WTC11 (cell line): ENCODE results near the gene DNAH1. TPM values are rescaled to one million over a fixed set of nuclear protein-coding genes. Genes with fewer than 3 reads are reported as not detected.
A peak's percentile ranks its signal among the peaks of the same experiment; 100 is the strongest.

ENCODE experiments used
- ATAC-seq: fragments of 200-7000 bp; cut with Tn5 transposase; 2 replicates; pipeline ENCODE4 v1.10.0; 2021; ENCODE audit warnings: mild to moderate bottlenecking, moderate library complexity
- CTCF ChIA-PET: fragments of 300-600 bp; sonication (Branson Sonifier 250); formaldehyde crosslinking; loops from one replicate; lab custom pipeline; 2021; ENCODE audit warnings: antibody characterized with exemption; lab: Charles Lee
- POLR2A ChIA-PET: fragments of 350-600 bp; sonication (Branson Sonifier 250); formaldehyde crosslinking; loops from one replicate; lab custom pipeline; 2021; ENCODE audit warnings: antibody characterized with exemption; lab: Charles Lee
- DNase-seq: peaks from one replicate; pipeline ENCODE4 v3.0.0; 2021; ENCODE audit warnings: low spot score
- H3K27ac Mint-ChIP-seq: 2 replicates; pipeline ENCODE4 v1.8.0; 2021; ENCODE audit warnings: mixed read lengths
- H3K27me3 Mint-ChIP-seq: 2 replicates; pipeline ENCODE4 v1.8.0; 2021; ENCODE audit warnings: low read depth, mild to moderate bottlenecking, moderate library complexity, mixed read lengths
- H3K36me3 Mint-ChIP-seq: 2 replicates; pipeline ENCODE4 v1.8.0; 2021; ENCODE audit warnings: mixed read lengths
- H3K4me1 Mint-ChIP-seq: 2 replicates; pipeline ENCODE4 v1.8.0; 2022; ENCODE audit warnings: mixed read lengths
- H3K4me3 Mint-ChIP-seq: 2 replicates; pipeline ENCODE4 v1.8.0; 2021; ENCODE audit warnings: mild to moderate bottlenecking, moderate library complexity, mixed read lengths
- H3K9me3 Mint-ChIP-seq: 2 replicates; pipeline ENCODE4 v1.8.0; 2021; ENCODE audit warnings: mixed read lengths
- EMX1 ChIP-seq: fragments of 250-450 bp; sonication (Bioruptor Pico); IDR thresholded peaks from 2 replicates; pipeline ENCODE4 v1.8.0; 2021; ENCODE audit warnings: mild to moderate bottlenecking
- ESRRA ChIP-seq: sonication (generic); formaldehyde crosslinking; IDR thresholded peaks from 2 replicates; pipeline ENCODE4 v1.8.1; 2022; ENCODE audit warnings: mild to moderate bottlenecking, missing genetic modification reagents, borderline replicate concordance
- IRF2 ChIP-seq: sonication (generic); formaldehyde crosslinking; IDR thresholded peaks from 2 replicates; pipeline ENCODE4 v1.8.0; 2022; ENCODE audit warnings: low read depth, missing genetic modification reagents, borderline replicate concordance
- JAZF1 ChIP-seq: fragments of 250-450 bp; sonication (Bioruptor Pico); IDR thresholded peaks from 2 replicates; pipeline ENCODE4 v1.9.0; 2021; ENCODE audit warnings: moderate library complexity, mild to moderate bottlenecking, inconsistent platforms
- MAX ChIP-seq: sonication (generic); formaldehyde crosslinking; IDR thresholded peaks from 2 replicates; pipeline ENCODE4 v1.8.0; 2022; ENCODE audit warnings: mild to moderate bottlenecking, missing genetic modification reagents
- MXD4 ChIP-seq: fragments of 250-450 bp; sonication (Bioruptor Pico); IDR thresholded peaks from 2 replicates; pipeline ENCODE4 v1.8.0; 2021; ENCODE audit warnings: mild to moderate bottlenecking, moderate library complexity, borderline replicate concordance
- NR3C1 ChIP-seq: sonication (generic); formaldehyde crosslinking; conservative IDR thresholded peaks from 2 replicates; pipeline ENCODE4 v1.8.1; 2023; ENCODE audit warnings: low read depth, mild to moderate bottlenecking, missing genetic modification reagents
- STAT6 ChIP-seq: sonication (generic); formaldehyde crosslinking; conservative IDR thresholded peaks from 2 replicates; pipeline ENCODE4 v1.8.1; 2023; ENCODE audit warnings: mild to moderate bottlenecking, low read depth, missing genetic modification reagents, moderate library complexity
- TCF7 ChIP-seq: sonication (generic); formaldehyde crosslinking; IDR thresholded peaks from 2 replicates; pipeline ENCODE4 v1.8.0; 2022; ENCODE audit warnings: mild to moderate bottlenecking, low read depth, missing genetic modification reagents, moderate library complexity
- TEAD1 ChIP-seq: sonication (generic); formaldehyde crosslinking; IDR thresholded peaks from 2 replicates; pipeline ENCODE4 v1.8.0; 2022; ENCODE audit warnings: mild to moderate bottlenecking, missing genetic modification reagents
- TEAD4 ChIP-seq: sonication (generic); formaldehyde crosslinking; IDR thresholded peaks from 2 replicates; pipeline ENCODE4 v1.8.0; 2022; ENCODE audit warnings: mild to moderate bottlenecking, missing genetic modification reagents
- ZNF263 ChIP-seq: sonication (generic); formaldehyde crosslinking; IDR thresholded peaks from 2 replicates; pipeline ENCODE4 v1.8.1; 2022; ENCODE audit warnings: low read depth, mild to moderate bottlenecking, moderate library complexity, missing genetic modification reagents
- ZNF281 ChIP-seq: sonication (generic); formaldehyde crosslinking; IDR thresholded peaks from 2 replicates; pipeline ENCODE4 v1.8.0; 2023; ENCODE audit warnings: mild to moderate bottlenecking, missing genetic modification reagents
- ZNF416 ChIP-seq: fragments of 250-450 bp; sonication (Bioruptor Pico); IDR thresholded peaks from 2 replicates; pipeline ENCODE4 v1.9.0; 2021; ENCODE audit warnings: mild to moderate bottlenecking, inconsistent platforms
- total RNA-seq: library from RNA; stranded (reverse); gene quantifications from 3 replicates; pipeline ENCODE4 v1.2.3, GENCODE V29; 2021
- TF ChIP-seq, protein P1 (sequence below): sonication (generic); formaldehyde crosslinking; IDR thresholded peaks from 2 replicates; pipeline ENCODE4 v1.8.1; 2023; ENCODE audit warnings: mild to moderate bottlenecking, missing genetic modification reagents, borderline replicate concordance
- TF ChIP-seq, protein P2 (sequence below): sonication (generic); formaldehyde crosslinking; IDR thresholded peaks from 2 replicates; pipeline ENCODE4 v1.8.0; 2022; ENCODE audit warnings: mild to moderate bottlenecking, missing genetic modification reagents
- TF ChIP-seq, protein P3 (sequence below): fragments of 250-450 bp; sonication (Bioruptor Pico); IDR thresholded peaks from 2 replicates; pipeline ENCODE4 v1.9.0; 2021; ENCODE audit warnings: mild to moderate bottlenecking

The DNAH1 gene
- total RNA-seq, 1 experiment from 2014 or later = 1.5 TPM

DNA sequence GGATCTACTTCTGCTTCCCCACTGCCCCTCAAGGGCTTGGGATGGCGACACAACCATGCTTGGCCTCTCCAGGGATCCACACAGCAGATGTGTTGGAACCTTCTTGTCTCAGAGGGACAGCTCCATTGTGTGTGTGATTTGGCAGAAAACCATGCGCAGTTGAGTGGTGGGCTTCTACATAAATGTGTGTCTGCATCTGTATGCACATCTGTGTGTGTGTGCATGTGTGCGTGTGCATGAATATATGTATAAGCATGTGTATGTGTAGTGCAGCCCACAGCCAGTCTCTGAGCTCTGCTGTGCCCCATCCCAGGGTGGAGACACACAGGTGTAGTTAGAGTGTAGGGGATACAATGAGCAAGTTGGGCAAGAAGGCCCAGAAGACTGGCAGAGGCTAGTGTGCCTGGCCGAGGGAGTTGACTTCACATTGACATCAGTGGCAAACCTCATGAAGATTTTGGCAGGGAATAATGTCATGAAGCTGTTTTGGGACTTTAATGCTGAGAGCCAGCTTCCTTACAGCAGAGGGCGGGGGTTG, 20.4 kb upstream of the DNAH1 start:
- no peaks in the 10 kb centered on the region for H3K9me3 Mint-ChIP-seq
- H3K36me3 Mint-ChIP-seq = no peaks in the 10 kb centered on the region
- ChIA-PET POLR2A (interaction anchor here (2.0 kb wide), 1 partner anchor 17 kb away, joined by 6 read pairs; the partner anchor contains the start of gene WDR82), CTCF (interaction anchor here (1.9 to 7.5 kb wide), 4 partner anchors 43 to 89 kb away, joined by 4 to 74 read pairs (median 28); no protein-coding TSS in a partner anchor)
- ATAC-seq = no peak
- DNase-seq = no peak
- H3K27ac Mint-ChIP-seq = peak overlapping the region; percentile 27; the same call in 1 of the 2 replicates
- H3K27me3 Mint-ChIP-seq = no peaks in the 10 kb centered on the region
- peaks cover 18% of the 10 kb centered on the region for H3K4me1 Mint-ChIP-seq
- H3K4me3 Mint-ChIP-seq = no peak overlapping the region
- TF ChIP-seq STAT6 (no peak), NR3C1 (CRISPR knock-in tag) (no peak), TEAD1 (CRISPR knock-in tag) (no peak), EMX1 (no peak), MXD4 (no peak), ZNF416 (no peak), TCF7 (CRISPR knock-in tag) (no peak), MAX (no peak), IRF2 (CRISPR knock-in tag) (no peak), ESRRA (CRISPR knock-in tag) (no peak), TEAD4 (CRISPR knock-in tag) (no peak), ZNF281 (no peak), ZNF263 (CRISPR knock-in tag) (no peak), JAZF1 (CRISPR knock-in tag) (no peak)
- TF ChIP-seq, protein P1, sequence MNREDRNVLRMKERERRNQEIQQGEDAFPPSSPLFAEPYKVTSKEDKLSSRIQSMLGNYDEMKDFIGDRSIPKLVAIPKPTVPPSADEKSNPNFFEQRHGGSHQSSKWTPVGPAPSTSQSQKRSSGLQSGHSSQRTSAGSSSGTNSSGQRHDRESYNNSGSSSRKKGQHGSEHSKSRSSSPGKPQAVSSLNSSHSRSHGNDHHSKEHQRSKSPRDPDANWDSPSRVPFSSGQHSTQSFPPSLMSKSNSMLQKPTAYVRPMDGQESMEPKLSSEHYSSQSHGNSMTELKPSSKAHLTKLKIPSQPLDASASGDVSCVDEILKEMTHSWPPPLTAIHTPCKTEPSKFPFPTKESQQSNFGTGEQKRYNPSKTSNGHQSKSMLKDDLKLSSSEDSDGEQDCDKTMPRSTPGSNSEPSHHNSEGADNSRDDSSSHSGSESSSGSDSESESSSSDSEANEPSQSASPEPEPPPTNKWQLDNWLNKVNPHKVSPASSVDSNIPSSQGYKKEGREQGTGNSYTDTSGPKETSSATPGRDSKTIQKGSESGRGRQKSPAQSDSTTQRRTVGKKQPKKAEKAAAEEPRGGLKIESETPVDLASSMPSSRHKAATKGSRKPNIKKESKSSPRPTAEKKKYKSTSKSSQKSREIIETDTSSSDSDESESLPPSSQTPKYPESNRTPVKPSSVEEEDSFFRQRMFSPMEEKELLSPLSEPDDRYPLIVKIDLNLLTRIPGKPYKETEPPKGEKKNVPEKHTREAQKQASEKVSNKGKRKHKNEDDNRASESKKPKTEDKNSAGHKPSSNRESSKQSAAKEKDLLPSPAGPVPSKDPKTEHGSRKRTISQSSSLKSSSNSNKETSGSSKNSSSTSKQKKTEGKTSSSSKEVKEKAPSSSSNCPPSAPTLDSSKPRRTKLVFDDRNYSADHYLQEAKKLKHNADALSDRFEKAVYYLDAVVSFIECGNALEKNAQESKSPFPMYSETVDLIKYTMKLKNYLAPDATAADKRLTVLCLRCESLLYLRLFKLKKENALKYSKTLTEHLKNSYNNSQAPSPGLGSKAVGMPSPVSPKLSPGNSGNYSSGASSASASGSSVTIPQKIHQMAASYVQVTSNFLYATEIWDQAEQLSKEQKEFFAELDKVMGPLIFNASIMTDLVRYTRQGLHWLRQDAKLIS = no peak
- TF ChIP-seq, protein P2, sequence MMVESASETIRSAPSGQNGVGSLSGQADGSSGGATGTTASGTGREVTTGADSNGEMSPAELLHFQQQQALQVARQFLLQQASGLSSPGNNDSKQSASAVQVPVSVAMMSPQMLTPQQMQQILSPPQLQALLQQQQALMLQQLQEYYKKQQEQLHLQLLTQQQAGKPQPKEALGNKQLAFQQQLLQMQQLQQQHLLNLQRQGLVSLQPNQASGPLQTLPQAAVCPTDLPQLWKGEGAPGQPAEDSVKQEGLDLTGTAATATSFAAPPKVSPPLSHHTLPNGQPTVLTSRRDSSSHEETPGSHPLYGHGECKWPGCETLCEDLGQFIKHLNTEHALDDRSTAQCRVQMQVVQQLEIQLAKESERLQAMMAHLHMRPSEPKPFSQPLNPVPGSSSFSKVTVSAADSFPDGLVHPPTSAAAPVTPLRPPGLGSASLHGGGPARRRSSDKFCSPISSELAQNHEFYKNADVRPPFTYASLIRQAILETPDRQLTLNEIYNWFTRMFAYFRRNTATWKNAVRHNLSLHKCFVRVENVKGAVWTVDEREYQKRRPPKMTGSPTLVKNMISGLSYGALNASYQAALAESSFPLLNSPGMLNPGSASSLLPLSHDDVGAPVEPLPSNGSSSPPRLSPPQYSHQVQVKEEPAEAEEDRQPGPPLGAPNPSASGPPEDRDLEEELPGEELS (CRISPR knock-in tag) = no peak
- TF ChIP-seq, protein P3, sequence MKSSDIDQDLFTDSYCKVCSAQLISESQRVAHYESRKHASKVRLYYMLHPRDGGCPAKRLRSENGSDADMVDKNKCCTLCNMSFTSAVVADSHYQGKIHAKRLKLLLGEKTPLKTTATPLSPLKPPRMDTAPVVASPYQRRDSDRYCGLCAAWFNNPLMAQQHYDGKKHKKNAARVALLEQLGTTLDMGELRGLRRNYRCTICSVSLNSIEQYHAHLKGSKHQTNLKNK (CRISPR knock-in tag) = no peak
